CD4-positive, alpha-beta T cell treated with Interleukin-6 for 4 hours (primary cell): Measurements from ENCODE around the gene CRYGB.

Experiments used
- DNase-seq: peaks from one replicate; pipeline ENCODE4 v3.0.0-alpha.2; 2020; ENCODE audit warnings: mixed read lengths

Gene CRYGB

GRCh38 chr2:208146006-208146405 lies at the start of gene CRYGB:
CRYGB (minus strand) TSS chr2:208146158; CDS start chr2:208146120, 38 bp downstream.
- no peak for DNase-seq

- DNase-seq, result no peak
Observed at GRCh38 chr2:208195531-208195930, 49.6 kb upstream of the CRYGB start.

GRCh38 chr2:208192611-208193236 lies 46.8 kb upstream of the CRYGB start:
- no peak for DNase-seq

GRCh38 chr2:208189810-208190503 lies 44.0 kb upstream of the CRYGB start, which contains the start of gene C2orf80:
C2orf80 (minus strand) TSS chr2:208190030; CDS start chr2:208186986, 3,044 bp downstream.
- DNase-seq, result no peak

- DNase-seq, result no peak
Observed at GRCh38 chr2:208189069-208189809, 43.3 kb upstream of the CRYGB start.

GRCh38 chr2:208186893-208187292 lies 40.9 kb upstream of the CRYGB start:
- no peak for DNase-seq

- no peak for DNase-seq
Observed at GRCh38 chr2:208186465-208186864, 40.5 kb upstream of the CRYGB start.

- no peak for DNase-seq
Observed at GRCh38 chr2:208183972-208184705, 38.2 kb upstream of the CRYGB start.

GRCh38 chr2:208183526-208183925 lies 37.6 kb upstream of the CRYGB start:
- no peak for DNase-seq

GRCh38 chr2:208182835-208183234 lies 36.9 kb upstream of the CRYGB start:
- no peak for DNase-seq

- DNase-seq, result no peak
Observed at GRCh38 chr2:208179028-208179609, 33.2 kb upstream of the CRYGB start.

- DNase-seq, result no peak
Observed at GRCh38 chr2:208175840-208176153, 29.8 kb upstream of the CRYGB start.

- peak; percentile 55 for DNase-seq
Observed at GRCh38 chr2:208175069-208175839, 29.3 kb upstream of the CRYGB start.

GRCh38 chr2:208174144-208174543 lies 28.2 kb upstream of the CRYGB start:
- no peak for DNase-seq

GRCh38 chr2:208172125-208172524 lies 26.2 kb upstream of the CRYGB start:
- no peak for DNase-seq

GRCh38 chr2:208164951-208165755 lies 19.2 kb upstream of the CRYGB start:
- DNase-seq, result no peak

- DNase-seq, result no peak
Observed at GRCh38 chr2:208163489-208163888, 17.5 kb upstream of the CRYGB start, which contains the start of gene CRYGA. CRYGA (minus strand) TSS chr2:208163589; CDS start chr2:208163556, 33 bp downstream.

GRCh38 chr2:208156439-208156838 lies 10.5 kb upstream of the CRYGB start:
- DNase-seq, result no peak

- DNase-seq, result no peak
Observed at GRCh38 chr2:208153156-208153555, 7.2 kb upstream of the CRYGB start.

- DNase-seq, result no peak
Observed at GRCh38 chr2:208150956-208151355, 5.0 kb upstream of the CRYGB start.

GRCh38 chr2:208150094-208150493 lies 4.1 kb upstream of the CRYGB start:
- DNase-seq, result no peak
